NCI-H2171 (cell line): Measurements from ENCODE around the gene ACE.

Source experiments
- DNase-seq: peaks from one replicate; lab custom pipeline; 2025; lab: John Stamatoyannopoulos, UW

Gene ACE

DNA sequence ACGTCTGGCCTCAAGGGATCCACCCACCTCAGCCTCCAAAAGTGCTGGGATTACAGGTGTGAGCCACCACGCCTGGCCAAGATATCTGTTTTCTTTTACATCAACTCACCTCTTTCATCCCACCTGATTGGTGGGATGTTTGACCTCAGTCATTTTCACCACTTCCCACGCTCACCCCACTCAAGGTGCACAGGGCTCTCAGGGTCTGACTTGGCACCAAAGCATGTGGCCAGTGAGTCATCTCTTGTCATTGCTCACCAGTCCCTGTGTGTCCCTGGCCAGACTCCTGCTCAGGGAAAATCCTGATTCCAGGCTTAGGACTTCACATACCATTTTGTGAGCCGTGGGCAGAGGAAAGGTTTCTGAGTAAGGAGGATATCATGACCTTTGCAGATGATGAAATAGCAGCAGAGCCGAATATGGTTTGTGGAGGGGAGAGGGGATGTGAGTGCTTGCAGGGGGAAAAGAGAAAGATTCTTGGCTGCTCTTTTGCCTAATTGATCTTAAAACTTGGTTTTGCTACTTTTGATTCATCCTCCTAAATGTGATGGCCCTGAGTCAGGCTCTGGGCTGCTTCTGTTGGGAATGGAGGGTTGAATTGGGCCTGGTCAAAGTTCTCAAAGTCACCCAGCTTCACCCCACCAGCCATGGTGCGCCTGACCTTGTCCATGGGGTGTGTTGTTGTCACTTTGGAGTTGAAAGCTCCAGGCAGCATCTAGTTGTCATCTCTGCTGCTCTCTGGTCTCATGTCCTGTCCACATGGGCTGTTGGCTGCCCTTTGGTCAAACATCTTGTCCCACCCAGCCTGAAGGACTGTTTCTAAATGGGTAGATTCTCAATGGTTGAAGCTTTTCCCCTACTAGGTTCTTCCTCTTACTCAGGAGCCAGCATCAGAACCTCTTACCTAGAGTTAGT lies 40.3 kb downstream of the ACE start:
- DNase-seq = no peak

DNA sequence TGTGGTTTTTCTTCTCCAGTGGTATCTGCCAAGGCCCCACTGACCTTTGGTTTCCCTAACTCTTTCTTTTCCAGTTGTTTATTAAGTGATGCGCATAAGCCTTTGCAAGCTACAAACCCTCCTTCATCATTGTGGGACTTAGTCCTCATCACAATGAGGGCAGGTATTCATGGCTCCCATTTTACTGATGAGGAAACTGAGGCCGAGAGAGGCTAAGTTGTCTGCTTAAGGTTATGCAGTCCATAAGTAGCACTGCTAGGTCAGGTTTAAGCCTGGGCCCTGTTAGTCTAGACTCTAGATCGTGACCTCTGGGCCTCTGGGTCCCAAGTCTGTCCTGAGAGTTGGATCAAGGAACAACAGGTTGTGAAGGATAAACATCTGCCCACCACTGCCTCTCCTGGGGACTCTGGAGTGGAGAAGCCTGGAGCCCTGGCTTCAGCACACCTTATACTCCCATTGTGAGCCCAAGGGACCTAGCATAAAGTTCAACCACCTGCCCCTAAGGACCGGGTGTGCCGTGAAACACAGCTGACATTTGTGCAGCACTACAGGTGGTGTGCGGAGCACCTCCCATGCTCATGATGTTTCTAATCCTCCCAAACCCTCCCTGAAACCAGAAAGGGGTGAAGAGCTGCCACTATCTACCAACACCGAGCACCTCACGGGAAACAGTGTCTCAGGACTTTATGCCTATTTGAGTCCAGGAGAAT lies 41.1 kb downstream of the ACE start:
- DNase-seq = peak; percentile 23

DNA sequence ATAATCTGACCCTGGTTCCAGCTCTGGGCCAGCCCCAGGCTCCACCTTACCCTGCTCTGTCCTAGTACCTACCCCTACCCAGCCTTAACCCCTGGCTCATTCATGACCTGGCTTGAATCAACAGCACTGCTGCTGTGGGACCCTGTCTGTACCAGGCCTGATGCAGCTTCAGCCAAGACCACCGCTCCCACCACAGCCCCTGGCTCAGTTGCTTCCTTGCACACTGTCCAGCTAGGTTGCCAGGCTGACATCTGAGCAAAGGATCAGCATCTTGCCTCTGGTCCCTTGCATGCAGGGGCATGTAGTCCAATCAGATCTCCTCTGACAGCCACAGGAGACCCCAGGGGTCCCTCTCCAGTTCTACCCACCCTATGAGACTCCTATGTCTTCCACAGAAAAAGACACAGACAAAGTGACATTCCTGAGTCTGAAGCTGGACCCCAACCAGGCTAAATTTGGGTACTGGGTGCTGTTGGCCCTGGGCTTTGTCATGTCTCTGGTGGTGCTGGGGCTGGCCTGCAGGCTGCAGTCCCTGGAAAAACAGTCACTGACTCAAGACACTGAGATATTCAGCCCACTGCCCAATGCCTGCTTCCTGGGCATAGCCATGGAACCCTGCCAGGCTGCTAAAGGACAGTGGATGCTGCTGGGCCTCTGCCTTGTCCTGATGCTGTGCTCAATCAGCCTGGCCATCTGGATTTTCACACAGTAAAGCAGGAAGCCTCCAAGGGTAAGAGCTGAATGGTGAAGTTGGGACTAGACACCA lies 42.4 kb downstream of the ACE start:
- DNase-seq = no peak

DNA sequence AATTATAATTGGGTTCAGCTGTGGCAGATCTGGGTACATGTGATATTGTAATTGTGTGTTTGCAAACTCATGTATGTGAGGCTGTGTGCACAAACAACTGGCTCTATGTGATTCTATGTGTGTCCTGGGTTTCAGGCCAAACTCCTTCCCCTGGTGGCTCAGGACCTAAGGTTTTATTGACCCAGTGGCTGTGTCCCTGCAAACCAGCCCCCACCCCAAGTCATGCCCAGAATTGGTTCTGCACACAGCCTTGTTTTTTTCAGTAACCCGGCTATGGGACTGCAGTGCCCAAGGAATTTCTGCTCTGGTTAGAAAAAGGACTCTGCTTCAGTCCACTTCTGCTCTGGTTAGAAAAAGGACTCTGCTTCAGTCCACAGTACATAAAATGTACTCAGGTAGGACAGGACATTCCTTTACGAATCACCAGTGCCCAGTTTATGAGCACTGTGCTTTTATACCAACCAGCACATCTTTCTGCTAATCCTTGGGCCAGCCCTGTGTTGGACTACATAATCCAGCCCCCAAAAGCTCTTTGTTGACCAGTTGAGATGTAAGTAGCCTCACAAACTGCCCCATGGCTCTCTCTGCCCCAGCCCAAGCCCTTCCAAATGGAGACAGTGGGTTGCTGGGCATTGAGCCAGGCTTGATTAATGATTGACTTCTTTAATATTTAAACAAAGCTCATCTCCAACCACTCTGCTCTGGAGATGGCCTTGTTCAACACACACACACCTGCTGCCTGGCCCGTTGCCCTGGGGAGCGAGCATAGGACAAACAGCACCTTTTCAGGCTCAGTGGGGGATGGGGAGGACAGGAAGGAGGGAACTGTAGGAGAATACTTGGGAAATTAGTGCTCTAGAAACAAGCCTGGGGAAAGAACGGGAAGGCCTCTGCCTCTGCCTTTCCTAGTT lies 43.4 kb downstream of the ACE start:
- DNase-seq = peak; percentile 70

DNA sequence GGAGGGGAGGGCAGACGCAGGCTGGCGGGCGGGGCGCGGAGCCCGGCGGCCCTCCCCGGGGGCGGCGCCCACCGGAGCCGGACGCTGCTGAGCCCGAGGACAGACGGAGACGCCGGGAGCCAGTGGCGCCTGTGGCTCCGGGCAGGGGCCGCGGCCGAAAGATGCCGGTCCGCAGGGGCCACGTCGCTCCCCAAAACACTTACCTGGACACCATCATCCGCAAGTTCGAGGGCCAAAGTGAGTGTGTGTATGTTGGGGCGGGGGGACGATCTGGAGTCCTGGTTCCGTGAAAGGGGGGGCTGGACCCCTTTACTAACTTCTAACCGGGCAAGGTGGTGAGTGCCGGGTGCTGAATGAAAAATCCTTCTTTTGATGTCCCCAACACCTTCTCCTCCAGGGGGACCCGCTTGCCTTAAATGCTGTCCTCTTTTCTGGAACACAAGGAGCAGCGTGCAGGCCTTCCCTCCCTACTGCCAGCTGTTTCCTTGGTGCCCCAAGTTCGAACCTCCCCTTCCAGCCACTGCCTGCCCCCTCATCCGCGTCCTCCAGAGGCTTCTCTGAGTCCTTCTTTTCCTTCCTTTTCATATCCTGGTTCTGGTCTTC lies 46.5 kb downstream of the ACE start, which contains the start of gene KCNH6:
KCNH6 (plus strand) TSS at position 106 of the 603 bp plus-strand sequence; CDS start at position 162, 56 bp downstream.
- DNase-seq = no peak

DNA sequence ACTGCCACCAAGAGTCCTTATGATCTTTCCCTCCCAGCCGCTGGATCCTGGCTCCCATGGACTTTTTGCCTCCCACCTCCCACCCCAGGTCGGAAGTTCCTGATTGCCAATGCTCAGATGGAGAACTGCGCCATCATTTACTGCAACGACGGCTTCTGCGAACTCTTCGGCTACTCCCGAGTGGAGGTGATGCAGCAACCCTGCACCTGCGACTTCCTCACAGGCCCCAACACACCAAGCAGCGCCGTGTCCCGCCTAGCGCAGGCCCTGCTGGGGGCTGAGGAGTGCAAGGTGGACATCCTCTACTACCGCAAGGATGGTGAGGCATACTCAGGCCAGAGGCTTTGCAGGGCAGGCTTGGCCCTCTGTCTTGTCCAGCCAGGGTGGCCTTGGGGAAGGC lies 47.2 kb downstream of the ACE start:
- no peak for DNase-seq

DNA sequence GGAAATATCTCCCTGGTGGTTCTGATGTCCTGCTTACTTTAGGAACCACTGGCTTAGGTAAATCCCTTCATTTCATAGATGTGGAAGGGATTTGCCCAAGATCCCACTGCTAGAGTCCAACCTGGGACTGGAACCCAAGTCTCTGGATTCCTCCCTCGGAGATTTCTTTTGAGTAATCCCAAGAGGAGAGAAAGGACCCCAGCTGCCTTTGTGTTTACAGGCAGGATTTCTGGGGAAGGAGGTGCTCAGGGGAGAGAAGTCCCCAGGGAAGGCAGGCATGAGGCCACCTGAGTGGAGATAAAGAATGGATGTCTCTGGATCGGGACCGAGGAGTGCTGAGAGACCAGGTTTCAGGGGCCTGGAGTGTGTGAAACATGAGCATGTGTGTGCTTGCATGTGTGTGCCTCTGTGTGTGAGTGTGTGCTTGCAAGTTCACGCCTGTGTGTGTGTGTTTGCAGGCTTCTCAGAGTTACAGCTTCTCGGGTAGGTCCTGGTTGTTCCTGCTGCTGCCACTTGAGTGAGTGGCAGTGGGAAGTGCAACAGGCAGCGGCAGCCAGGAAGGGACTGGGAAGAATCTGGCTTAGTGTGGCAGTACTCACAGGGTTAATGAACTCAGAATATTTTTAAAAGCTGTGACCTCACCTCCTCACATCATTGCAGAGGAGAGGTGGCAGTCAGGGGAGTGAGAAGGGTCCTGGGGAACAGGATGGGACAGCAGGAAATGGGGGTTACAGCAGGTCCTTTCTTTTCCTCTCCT lies 48.5 kb downstream of the ACE start:
- peak; percentile 47 for DNase-seq

DNA sequence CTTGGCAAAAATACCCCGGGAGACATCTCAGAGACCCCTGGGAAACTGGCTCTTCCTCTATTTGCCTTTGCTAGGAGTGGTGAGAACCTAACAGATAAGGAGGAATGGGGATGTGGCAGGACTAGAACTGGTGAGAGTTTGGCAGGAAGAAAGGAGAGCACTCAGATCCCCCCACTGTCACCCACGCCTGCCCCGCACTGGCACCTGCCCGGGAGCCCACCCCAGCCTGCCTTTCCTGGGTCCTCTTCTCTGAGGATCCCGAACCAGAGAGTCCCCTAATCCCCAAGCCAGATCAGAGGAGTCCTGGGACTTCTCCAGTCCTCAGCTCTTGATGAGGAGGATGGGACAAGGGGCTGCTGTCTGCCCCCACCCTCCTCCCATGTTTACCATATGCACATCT lies 50.0 kb downstream of the ACE start:
- DNase-seq = no peak

DNA sequence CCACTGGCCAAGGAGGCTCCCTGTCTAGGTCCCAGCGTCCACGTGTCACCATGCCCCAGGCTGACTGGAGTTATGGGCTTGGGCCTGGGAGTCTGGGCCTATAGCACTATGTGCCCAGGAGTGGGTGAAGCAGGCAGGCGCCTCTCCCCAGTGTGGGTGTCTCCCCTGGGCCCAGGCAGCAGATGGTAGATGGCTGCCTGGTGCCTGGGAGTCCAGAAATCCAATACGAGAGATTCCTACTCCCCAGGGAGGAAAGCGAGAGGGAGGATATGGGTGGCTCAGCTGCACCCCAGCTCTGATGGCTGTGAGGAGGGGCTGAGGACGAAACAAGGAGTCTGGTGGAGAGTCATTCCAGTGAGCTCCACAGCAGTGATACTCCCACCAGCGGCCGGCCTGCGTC lies 51.3 kb downstream of the ACE start:
- peak; percentile 91 for DNase-seq

DNA sequence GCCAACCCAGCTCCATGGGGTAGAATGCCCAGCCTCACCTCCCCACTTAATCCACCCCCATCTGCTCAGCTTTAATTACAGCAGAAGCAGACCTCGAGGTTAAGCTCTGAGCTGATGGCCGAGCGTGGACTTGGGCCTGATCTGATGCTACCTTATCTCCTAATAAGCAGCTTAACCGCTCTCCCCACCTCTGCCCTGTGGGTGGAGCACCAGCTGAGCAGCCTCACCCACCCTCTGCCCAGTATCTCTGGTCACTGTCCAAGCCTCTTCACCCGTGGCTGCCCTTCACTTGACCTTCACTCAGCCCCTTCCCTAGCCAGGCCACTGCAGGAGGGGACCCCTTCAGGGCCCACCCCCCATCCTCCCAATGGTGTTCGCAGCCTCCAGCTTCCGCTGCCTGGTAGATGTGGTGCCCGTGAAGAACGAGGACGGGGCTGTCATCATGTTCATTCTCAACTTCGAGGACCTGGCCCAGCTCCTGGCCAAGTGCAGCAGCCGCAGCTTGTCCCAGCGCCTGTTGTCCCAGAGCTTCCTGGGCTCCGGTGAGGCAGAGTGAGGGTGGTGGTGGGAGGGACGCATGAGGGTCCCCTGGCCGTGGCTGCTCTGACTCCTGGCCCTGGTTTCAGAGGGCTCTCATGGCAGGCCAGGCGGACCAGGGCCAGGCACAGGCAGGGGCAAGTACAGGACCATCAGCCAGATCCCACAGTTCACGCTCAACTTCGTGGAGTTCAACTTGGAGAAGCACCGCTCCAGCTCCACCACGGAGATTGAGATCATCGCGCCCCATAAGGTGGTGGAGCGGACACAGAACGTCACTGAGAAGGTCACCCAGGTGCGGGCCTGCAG lies 53.1 kb downstream of the ACE start:
- DNase-seq = no peak

DNA sequence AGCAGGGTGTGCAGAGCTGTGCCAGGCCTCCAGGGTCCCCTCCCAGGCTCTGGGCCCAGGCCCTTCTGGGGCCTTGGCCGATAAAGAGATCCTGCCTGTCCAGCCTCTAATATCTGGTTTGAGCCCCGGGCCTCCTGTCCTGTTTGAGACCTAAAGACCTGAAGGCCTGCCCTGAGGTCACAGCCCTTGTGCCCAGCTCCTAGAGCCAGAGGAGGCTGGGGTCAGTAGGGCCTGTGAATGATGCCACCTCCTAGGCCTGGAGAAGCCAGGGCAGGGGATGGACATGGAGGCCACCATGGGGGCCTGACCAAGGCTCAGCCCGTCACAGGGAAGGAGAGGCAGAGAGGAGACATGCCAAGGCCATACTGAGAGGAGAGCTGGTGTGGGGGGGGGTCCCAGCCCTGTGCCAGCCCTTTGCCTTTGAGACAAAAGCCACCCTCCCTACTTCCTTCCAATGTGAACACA lies 53.7 kb downstream of the ACE start:
- no peak for DNase-seq

DNA sequence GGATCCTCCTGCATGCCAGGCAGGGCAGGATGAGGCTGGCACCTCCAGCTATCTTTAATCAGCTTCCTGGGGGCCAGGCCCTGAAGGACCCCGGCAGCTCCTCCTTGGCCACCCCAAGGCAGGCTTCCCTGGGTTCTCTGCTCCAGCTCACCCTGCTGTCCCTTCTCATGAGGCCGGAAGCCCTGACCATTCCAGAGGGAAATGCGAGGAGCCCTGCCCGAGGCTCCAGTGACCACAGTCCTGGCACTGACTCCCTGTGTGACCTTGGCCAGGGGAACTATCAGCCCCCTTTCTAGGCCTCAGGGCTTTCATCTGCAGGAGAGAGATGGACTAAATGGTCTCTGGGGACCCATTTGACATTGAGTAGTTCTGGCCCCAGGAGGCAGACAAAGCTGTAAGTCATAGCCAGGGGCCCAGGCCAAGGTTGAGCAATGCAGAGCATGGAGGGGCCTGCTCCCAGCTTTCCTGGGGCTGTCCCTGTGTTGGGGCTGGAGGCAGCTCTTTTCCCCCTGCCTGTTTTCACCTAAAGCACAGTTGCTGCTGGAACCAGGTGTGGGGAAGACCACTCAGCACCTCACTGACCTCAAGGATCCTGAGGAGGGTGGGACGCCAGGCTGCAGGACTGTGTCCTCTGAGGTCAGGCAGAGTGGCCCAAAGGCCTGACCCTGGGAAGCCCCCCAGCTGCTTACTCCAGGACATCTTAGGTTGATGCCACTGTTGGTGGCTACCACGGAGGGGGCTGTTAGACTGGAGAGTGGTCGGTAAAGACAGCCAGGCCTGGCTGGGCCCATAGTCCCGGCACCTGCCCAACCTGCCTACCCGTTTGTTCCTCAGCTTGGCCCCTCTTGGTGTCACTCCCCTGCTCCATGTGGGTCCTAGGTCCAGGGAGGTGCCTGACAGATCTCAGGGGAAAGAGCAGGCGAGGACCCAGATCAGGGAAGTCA lies 54.4 kb downstream of the ACE start:
- DNase-seq = no peak

DNA sequence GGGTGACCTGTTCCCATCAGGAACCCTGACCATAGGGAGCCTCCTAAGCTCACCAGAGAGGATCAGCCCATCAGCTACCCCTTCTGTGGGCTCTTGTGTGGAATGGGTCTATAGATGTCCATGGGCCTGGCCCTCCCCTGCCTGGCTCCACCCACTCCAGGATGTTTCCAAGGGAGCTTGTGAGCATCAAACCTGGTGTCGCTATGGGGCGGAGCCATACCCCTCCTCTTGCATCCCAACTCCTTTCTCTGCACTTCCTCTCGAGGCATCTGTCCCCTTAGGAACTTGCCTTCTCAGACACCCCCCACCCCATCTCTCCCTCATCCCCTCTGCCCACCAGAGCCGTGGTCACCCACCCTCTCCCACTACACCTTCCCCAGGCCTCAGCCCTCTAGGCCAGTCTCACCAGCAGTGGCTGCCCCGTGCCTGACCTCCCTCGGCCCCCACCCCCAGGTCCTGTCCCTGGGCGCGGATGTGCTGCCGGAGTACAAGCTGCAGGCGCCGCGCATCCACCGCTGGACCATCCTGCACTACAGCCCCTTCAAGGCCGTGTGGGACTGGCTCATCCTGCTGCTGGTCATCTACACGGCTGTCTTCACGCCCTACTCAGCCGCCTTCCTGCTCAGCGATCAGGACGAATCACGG lies 56.7 kb downstream of the ACE start:
- DNase-seq = no peak

DNA sequence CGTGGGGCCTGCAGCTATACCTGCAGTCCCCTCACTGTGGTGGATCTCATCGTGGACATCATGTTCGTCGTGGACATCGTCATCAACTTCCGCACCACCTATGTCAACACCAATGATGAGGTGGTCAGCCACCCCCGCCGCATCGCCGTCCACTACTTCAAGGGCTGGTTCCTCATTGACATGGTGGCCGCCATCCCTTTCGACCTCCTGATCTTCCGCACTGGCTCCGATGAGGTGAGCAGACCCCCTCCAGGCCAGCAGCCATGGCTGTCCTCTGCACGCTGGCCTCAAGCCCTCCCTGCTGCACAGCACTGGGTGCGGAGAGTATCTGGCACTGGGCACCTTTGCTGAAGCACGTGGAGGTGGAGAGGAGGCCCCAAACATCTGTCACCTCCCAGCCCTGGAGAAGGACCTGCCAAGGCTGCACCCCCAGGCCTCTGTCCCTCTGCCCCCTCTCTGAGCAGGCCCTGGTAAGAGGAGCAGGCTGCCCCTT lies 57.3 kb downstream of the ACE start:
- no peak for DNase-seq

DNA sequence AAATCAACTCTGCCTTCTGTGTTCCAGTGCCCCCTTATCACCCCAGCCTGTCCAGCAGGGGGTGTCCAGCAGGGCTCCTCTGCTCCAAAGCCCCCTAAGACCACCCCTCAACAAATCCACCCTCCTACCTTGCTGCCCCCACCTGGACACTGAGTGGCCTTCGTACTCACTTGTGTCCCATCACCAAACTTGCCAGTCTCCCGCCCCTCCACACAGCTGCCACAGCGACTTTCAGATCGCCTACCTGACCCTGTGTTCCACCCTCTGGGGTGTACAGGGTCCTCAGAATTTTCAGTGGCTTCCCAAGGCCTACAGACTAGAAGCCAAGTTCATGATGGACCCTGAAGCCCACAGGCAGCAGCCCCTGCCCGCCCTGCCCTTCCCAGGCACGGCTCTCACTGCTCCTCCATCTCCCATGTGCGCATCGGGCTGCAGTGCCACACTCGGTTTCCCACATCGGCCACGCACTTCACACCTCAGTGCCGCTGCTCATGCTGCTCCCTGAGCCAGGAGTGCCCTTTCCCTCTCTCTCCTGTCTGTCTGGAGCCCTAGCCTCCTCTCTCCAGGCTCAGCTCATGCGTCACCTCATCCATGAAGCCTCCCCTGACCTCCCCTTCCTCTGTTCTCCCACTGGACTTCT lies 58.1 kb downstream of the ACE start:
- no peak for DNase-seq

DNA sequence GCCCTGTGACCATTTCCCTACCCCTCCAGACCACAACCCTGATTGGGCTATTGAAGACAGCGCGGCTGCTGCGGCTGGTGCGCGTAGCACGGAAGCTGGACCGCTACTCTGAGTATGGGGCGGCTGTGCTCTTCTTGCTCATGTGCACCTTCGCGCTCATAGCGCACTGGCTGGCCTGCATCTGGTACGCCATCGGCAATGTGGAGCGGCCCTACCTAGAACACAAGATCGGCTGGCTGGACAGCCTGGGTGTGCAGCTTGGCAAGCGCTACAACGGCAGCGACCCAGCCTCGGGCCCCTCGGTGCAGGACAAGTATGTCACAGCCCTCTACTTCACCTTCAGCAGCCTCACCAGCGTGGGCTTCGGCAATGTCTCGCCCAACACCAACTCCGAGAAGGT lies 58.8 kb downstream of the ACE start:
- no peak for DNase-seq

DNA sequence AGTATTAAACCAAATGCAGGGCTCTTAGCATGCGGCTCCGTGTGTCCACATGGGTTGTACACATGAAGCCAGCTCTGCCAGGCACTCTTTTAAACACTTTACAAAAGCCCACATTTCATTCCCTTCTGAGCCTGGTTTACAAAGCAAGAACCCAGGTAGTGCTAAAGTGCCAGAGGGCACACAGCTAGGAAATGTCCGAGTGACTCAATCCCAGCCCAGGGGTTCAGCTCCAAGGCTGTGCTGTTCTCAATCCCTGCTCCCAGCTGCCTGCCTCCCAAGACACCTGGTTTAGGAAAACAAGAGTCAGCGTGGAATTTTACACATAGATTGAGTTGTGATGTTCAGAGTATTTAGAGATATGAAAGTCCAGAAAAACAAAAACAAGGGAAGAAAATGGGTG lies 60.1 kb downstream of the ACE start:
- no peak for DNase-seq
